Neuronal stem cell (in vitro differentiated cells): ENCODE results near the gene PDPK1.
"Not testable (repeated sequence)": the region's sequence is repeated elsewhere in the genome, so short reads cannot be mapped to it uniquely, and the experiment has no call there.

Experiments
- DNase-seq: peaks from one replicate; pipeline ENCODE4 v3.0.0-alpha.2; 2013; ENCODE audit warnings: low spot score
- H2AFZ ChIP-seq: one replicate; pipeline ENCODE4 v1.6.1; 2013; ENCODE audit warnings: mild to moderate bottlenecking, low read length, inconsistent platforms
- H2AK5ac ChIP-seq: 2 replicates; pipeline ENCODE4 v1.6.1; 2013; ENCODE audit warnings: low read depth, mild to moderate bottlenecking, inconsistent platforms, low read length, moderate library complexity, mixed read lengths
- H2BK120ac ChIP-seq: 2 replicates; pipeline ENCODE4 v1.6.1; 2013; ENCODE audit warnings: low read depth, mild to moderate bottlenecking, inconsistent platforms, low read length, moderate library complexity, mixed read lengths
- H2BK12ac ChIP-seq: one replicate; pipeline ENCODE4 v1.6.1; 2013; ENCODE audit warnings: low read length, inconsistent platforms
- H2BK15ac ChIP-seq: 2 replicates; pipeline ENCODE4 v1.6.1; 2013; ENCODE audit warnings: mild to moderate bottlenecking, low read length, inconsistent platforms, mixed read lengths
- H2BK5ac ChIP-seq: one replicate; pipeline ENCODE4 v1.6.1; 2013; ENCODE audit warnings: inconsistent platforms, mild to moderate bottlenecking, low read length, moderate library complexity
- H3K14ac ChIP-seq: one replicate; pipeline ENCODE4 v1.6.1; 2013; ENCODE audit warnings: low read length, inconsistent platforms
- H3K18ac ChIP-seq: 2 replicates; pipeline ENCODE4 v1.6.1; 2013; ENCODE audit warnings: low read length, inconsistent platforms
- H3K23ac ChIP-seq: 2 replicates; pipeline ENCODE4 v1.6.1; 2013; ENCODE audit warnings: low read depth, mild to moderate bottlenecking, mixed read lengths, low read length, inconsistent platforms; ENCODE audit not compliant: poor library complexity
- H3K27ac ChIP-seq: replicated peaks from 3 replicates; pipeline ENCODE4 v1.5.1; 2013; ENCODE audit warnings: low read length, inconsistent platforms
- H3K27me3 ChIP-seq, 3 experiments: 2 replicates each; pipeline ENCODE4 v1.6.1; 2013; ENCODE audit warnings: low read length in 3 of 3, mild to moderate bottlenecking in 2 of 3, inconsistent platforms in 1 of 3, low read depth in 1 of 3, mixed read lengths in 1 of 3, moderate library complexity in 1 of 3; ENCODE audit not compliant: control insufficient read depth in 3 of 3, insufficient read depth in 3 of 3
- H3K36me3 ChIP-seq, 2 donors: replicated peaks in 1 of 2; 2 replicates each; pipeline ENCODE4 v1.6.1; 2013; ENCODE audit warnings: low read length in 2 of 2; ENCODE audit not compliant: control insufficient read depth in 2 of 2, insufficient read depth in 2 of 2
- H3K4ac ChIP-seq: 2 replicates; pipeline ENCODE4 v1.6.1; 2013; ENCODE audit warnings: inconsistent platforms, mild to moderate bottlenecking, low read length, moderate library complexity
- H3K4me1 ChIP-seq, 2 donors: 1 replicate in 1 of 2; 2 replicates in 1 of 2; pipeline ENCODE4 v1.6.1; 2013; ENCODE audit warnings: low read length in 2 of 2, low read depth in 1 of 2; ENCODE audit not compliant: control insufficient read depth in 2 of 2, insufficient read depth in 1 of 2
- H3K4me2 ChIP-seq: one replicate; pipeline ENCODE4 v1.6.1; 2013; ENCODE audit warnings: mild to moderate bottlenecking, low read length, inconsistent platforms; ENCODE audit not compliant: insufficient read depth, poor library complexity, severe bottlenecking
- H3K4me3 ChIP-seq, 2 donors: 2 replicates each; pipeline ENCODE4 v1.5.1; 2013; ENCODE audit warnings: low read length in 2 of 2, mild to moderate bottlenecking in 2 of 2, inconsistent platforms in 1 of 2, moderate library complexity in 1 of 2
- H3K79me1 ChIP-seq: one replicate; pipeline ENCODE4 v1.6.1; 2013; ENCODE audit warnings: low read depth, mild to moderate bottlenecking, inconsistent platforms, low read length, moderate library complexity
- H3K9ac ChIP-seq: one replicate; pipeline ENCODE4 v1.6.1; 2013; ENCODE audit warnings: mild to moderate bottlenecking, low read depth, low read length, inconsistent platforms; ENCODE audit not compliant: poor library complexity
- H3K9me3 ChIP-seq, 2 donors: replicated peaks in 1 of 2; 2 replicates each; pipeline versions ENCODE3 to v1.6.1; 2013; ENCODE audit warnings: low read length in 2 of 2, mild to moderate bottlenecking in 2 of 2, inconsistent platforms in 1 of 2, low read depth in 1 of 2, mixed read lengths in 1 of 2, moderate library complexity in 1 of 2; ENCODE audit not compliant: control insufficient read depth in 2 of 2, insufficient read depth in 1 of 2
- H4K8ac ChIP-seq: one replicate; pipeline ENCODE4 v1.6.1; 2013; ENCODE audit warnings: low read depth, mild to moderate bottlenecking, inconsistent platforms, low read length, moderate library complexity
- H4K91ac ChIP-seq: one replicate; pipeline ENCODE4 v1.6.1; 2013; ENCODE audit warnings: low read length, low read depth, mild to moderate bottlenecking, inconsistent platforms; ENCODE audit not compliant: poor library complexity
- WGBS, 2 donors: extraction: QIAGEN DNeasy Blood & Tissue Kit; methylation state at CpG; one replicate each; pipeline ENCODE4 v1.1.7; 2013; ENCODE audit warnings: missing lambda C conversion rate in 2 of 2, mixed read lengths in 1 of 2; ENCODE audit not compliant: insufficient read length in 2 of 2, insufficient replicate concordance in 1 of 2; ENCODE audit errors: extremely low coverage in 2 of 2; 5-methylcytosine and 5-hydroxymethylcytosine counted together

PDPK1 gene

GRCh38 chr16:2577044-2577443 is 39.2 kb downstream of the PDPK1 start:
- not testable (repeated sequence) for H2AK5ac ChIP-seq, H4K91ac ChIP-seq, H3K9ac ChIP-seq, H3K4me3 ChIP-seq, H2BK12ac ChIP-seq, H2BK120ac ChIP-seq, H4K8ac ChIP-seq, H3K14ac ChIP-seq, H3K4me1 ChIP-seq, H3K4me2 ChIP-seq, H3K18ac ChIP-seq, H3K23ac ChIP-seq, H3K36me3 ChIP-seq, H2BK5ac ChIP-seq, H2BK15ac ChIP-seq, H3K4ac ChIP-seq, H2AFZ ChIP-seq, H3K79me1 ChIP-seq, H3K27me3 ChIP-seq, DNase-seq, H3K9me3 ChIP-seq, H3K27ac ChIP-seq
- WGBS, 2 donors, result no CpG with 5 or more reads among the region's 26 CpGs

DNA sequence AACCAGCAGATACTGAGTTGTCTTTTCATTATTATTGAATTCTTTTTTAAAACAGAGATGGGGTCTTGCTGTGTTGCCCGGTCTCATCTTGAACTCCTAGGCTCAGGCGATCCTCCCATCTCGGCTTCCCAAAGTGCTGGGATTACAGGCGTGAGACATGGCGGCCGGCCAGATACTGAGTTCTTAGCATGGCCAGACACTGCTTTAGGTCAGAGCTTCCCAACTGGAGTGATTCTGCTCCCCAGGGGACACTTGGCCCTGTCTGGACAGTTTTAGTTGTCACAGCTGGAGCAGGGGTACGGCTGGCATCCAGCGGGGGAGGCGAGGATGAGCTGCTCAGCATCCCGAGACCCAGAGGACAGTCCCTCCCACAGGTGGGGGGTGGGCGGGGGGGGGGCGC is 41.1 kb downstream of the PDPK1 start:
- H3K4ac ChIP-seq, H3K4me1 ChIP-seq, H2BK120ac ChIP-seq, H3K4me2 ChIP-seq, DNase-seq, H3K27me3 ChIP-seq, H3K14ac ChIP-seq, H3K36me3 ChIP-seq, H3K23ac ChIP-seq, H3K9ac ChIP-seq, H3K4me3 ChIP-seq, H2BK12ac ChIP-seq, H3K27ac ChIP-seq, H2BK15ac ChIP-seq, H2AK5ac ChIP-seq, H3K79me1 ChIP-seq, H4K8ac ChIP-seq, H2AFZ ChIP-seq, H4K91ac ChIP-seq, H2BK5ac ChIP-seq, H3K18ac ChIP-seq, H3K9me3 ChIP-seq: not testable (repeated sequence)
- WGBS, 2 donors, result no CpG with 5 or more reads among the region's 12 CpGs

- not testable (repeated sequence) for H3K9me3 ChIP-seq, H3K4me2 ChIP-seq, H3K27ac ChIP-seq, H3K79me1 ChIP-seq, H2BK12ac ChIP-seq, H2BK120ac ChIP-seq, H4K91ac ChIP-seq, H4K8ac ChIP-seq, H3K4me1 ChIP-seq, H3K36me3 ChIP-seq, H3K27me3 ChIP-seq, H2BK15ac ChIP-seq, H3K4ac ChIP-seq, H2AK5ac ChIP-seq, DNase-seq, H3K18ac ChIP-seq, H3K14ac ChIP-seq, H3K9ac ChIP-seq, H3K4me3 ChIP-seq, H2AFZ ChIP-seq, H2BK5ac ChIP-seq, H3K23ac ChIP-seq
- no CpG with 5 or more reads among the region's 11 CpGs for WGBS, 2 donors
Observed at GRCh38 chr16:2580143-2580542, 42.3 kb downstream of the PDPK1 start.

DNA sequence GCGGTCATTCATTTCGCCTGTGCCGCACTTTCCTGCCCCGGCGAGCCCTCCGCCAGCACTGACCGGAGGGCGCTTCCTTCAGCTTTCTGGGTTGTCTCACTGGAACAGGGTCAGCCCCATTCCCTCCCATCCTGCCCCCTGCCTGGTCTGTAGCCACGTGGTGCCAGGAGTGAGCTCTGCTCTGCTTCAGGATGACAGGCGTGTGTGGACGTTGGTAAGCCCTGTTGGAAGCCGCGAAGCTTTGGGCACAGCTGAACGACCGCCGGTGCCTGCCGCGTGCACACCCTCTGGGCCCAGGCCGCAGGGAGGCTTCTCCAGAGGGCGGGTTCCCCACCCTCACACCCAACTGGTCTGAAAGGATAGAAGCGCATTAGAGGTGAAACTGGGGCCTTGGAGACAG is 43.0 kb downstream of the PDPK1 start:
- not testable (repeated sequence) for H4K8ac ChIP-seq, H3K23ac ChIP-seq

More for the DNA sequence above, 43.0 kb downstream of the PDPK1 start:
- not testable (repeated sequence) for H3K4me3 ChIP-seq, H2BK12ac ChIP-seq, H2AK5ac ChIP-seq, H2AFZ ChIP-seq, H3K27me3 ChIP-seq, H3K9ac ChIP-seq, H2BK5ac ChIP-seq, H2BK15ac ChIP-seq, H3K14ac ChIP-seq, H3K79me1 ChIP-seq, H3K4me1 ChIP-seq, H2BK120ac ChIP-seq, DNase-seq, H3K27ac ChIP-seq, H3K4me2 ChIP-seq, H3K18ac ChIP-seq, H3K4ac ChIP-seq, H3K9me3 ChIP-seq, H4K91ac ChIP-seq
- WGBS, 2 donors, result no CpG with 5 or more reads among the region's 21 CpGs
- peaks cover 1 to 12% of the 10 kb centered on the region in 2 donors for H3K36me3 ChIP-seq
